ENCODE data around the gene CCDC184. TPM values are rescaled to one million over a fixed set of nuclear protein-coding genes. Genes with fewer than 3 reads are reported as not detected.

Gene CCDC184
- total and polyA plus RNA-seq, 11 donors: 0.25 to 1.5 (median 0.65) TPM

DNA sequence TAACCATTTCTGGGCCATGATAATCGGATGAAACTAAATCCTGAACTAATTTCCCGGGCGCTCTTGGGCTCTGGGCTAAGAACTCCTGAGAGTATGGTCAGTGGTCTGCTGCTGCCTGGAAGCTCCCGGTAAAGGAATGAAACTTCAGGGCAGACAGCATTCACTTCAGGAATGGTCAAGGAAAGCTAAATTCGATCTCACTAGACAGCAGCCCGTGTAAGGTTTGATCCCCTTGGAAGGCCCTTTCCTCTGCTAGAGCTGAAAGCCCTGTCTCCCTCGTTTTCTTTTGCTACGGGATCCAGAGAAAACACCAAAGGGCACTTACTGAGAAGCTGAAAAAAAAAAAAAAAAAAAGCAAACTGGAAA lies 26.8 kb upstream of the CCDC184 start:
- TF ChIP-seq, protein P1, sequence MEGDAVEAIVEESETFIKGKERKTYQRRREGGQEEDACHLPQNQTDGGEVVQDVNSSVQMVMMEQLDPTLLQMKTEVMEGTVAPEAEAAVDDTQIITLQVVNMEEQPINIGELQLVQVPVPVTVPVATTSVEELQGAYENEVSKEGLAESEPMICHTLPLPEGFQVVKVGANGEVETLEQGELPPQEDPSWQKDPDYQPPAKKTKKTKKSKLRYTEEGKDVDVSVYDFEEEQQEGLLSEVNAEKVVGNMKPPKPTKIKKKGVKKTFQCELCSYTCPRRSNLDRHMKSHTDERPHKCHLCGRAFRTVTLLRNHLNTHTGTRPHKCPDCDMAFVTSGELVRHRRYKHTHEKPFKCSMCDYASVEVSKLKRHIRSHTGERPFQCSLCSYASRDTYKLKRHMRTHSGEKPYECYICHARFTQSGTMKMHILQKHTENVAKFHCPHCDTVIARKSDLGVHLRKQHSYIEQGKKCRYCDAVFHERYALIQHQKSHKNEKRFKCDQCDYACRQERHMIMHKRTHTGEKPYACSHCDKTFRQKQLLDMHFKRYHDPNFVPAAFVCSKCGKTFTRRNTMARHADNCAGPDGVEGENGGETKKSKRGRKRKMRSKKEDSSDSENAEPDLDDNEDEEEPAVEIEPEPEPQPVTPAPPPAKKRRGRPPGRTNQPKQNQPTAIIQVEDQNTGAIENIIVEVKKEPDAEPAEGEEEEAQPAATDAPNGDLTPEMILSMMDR (IDR thresholded peaks at IDR 0.05): no peak
- no peak for TF ChIP-seq POLR2A (IDR thresholded peaks at IDR 0.05)
- H3K36me3 ChIP-seq: peaks cover 0 to 32% (median 23%) of the 10 kb centered on the region in 9 donors
- H3K9me3 ChIP-seq: no peaks in the 10 kb centered on the region
- intact Hi-C loops (cut with DNase I): loop anchor here (1.0 to 10.0 kb wide), 8 partner anchors 34 to 194 kb away; partner anchors contain the start of genes SENP1 (in 9 of the 10), TMEM106C (in 2 of the 10) and PFKM (in 1 of the 10)
- H3K27ac ChIP-seq: peak overlapping the region; percentile 71 to 94 (median 88)
- 26 to 31% (median 28%) methylated on average over 8 of the region's 8 CpGs for WGBS, 4 donors
- peak overlapping the region; percentile 55 to 99 (median 84) for H3K4me3 ChIP-seq
- H3K4me1 ChIP-seq: peaks cover 0 to 52% (median 19%) of the 10 kb centered on the region in 12 donors
- DNase-seq (no peak), ATAC-seq (no peak)
- H3K27me3 ChIP-seq: no peaks in the 10 kb centered on the region

DNA sequence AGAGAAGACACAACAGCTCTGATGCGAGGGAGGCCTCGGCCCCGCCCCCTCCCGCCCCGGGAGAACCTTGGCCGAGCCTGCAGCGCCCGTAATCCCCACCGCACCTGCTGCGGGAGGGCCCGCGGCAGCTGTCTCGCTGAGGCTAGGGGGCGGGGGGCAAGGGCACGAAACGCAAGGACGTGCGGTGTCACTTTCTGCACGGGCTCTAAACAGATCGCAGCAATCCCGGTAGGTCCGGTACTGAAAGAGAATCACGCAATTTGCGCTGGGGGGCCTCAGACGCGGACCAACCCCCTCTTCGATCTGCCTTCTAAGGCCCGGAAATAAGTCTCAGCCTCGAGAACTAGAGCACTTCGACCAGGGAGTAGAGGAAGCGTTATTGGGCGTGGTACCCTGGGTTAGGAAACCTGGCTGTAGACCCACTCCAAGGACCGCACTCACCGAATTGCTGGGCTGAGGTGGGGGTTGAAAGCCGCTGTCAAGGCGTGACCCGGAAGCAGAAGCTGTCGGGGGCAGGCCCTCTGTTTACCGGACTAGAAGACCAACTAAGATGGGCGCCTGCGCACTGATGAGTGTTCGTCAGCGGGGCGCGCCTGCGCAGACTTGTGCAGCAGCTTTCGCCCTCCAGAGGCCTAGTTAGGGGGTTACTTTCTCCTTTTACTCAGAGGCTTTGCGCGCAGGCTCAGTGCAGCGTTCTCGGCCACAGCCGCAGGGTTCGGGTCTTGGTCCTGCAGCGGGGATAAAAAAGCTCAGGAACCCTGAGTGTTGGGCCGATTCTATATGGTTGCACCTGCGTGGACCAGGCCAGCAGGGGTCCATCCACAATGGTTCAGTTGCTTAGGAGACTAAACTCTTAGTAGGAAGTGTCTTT lies 26.2 kb upstream of the CCDC184 start, which contains the start of gene ASB8:
TSS of gene ASB8 (minus strand) at position 498 of the 871 bp plus-strand sequence. CDS start 4,019 bp downstream, outside the sequence.
- WGBS, 4 donors: 0% methylated on average over 47 to 56 of the region's 56 CpGs
- ATAC-seq (peak; percentile 97 to 98 (median 98)), DNase-seq (peak; percentile 99 to 100 (median 99))
- H3K36me3 ChIP-seq: peaks cover 0 to 26% (median 16%) of the 10 kb centered on the region in 9 donors
- no peaks in the 10 kb centered on the region for H3K27me3 ChIP-seq
- H3K27ac ChIP-seq: peak within 1 kb of the TSS; percentile 71 to 94 (median 88)
- no peaks in the 10 kb centered on the region for H3K9me3 ChIP-seq
- H3K4me1 ChIP-seq: peaks cover 0 to 51% (median 19%) of the 10 kb centered on the region in 12 donors
- TF ChIP-seq, protein P1 (IDR thresholded peaks at IDR 0.05): peak; percentile 28 to 77 (median 52)
- TF ChIP-seq POLR2A (IDR thresholded peaks at IDR 0.05): peak in 1 of 2 donors; percentile 66
- intact Hi-C loops (cut with DNase I): loop anchor here (1.0 to 10.0 kb wide), 8 partner anchors 35 to 195 kb away; partner anchors contain the start of genes SENP1 (in 9 of the 10), TMEM106C (in 2 of the 10) and PFKM (in 1 of the 10)
- H3K4me3 ChIP-seq: peak within 1 kb of the TSS; percentile 55 to 99 (median 84)

DNA sequence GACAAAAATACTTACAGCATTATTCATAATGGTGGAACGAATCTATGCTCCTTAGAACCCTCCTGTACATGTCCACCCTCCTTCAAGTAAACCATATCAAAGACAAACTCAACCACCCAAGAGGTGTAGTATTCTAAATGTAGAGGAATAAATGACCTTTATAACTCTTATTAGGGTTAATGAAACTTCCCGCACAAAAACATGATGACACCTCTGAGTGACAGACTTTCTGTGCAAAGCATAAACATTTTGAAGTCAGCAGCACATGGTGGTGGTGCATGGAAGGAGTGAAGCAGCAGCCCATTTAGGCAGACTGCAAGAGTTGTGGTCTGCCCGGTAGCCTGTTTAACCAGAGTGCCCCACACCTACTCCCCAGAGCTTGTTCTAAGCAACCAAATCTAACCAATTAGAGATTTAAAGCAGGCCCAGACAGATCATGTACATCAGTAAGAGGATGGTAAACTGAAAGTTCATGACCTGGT lies 25.5 kb upstream of the CCDC184 start:
- TF ChIP-seq, protein P1 (IDR thresholded peaks at IDR 0.05): no peak
- TF ChIP-seq POLR2A (IDR thresholded peaks at IDR 0.05): no peak
- intact Hi-C loops (cut with DNase I): loop anchor here (1.0 to 10.0 kb wide), 9 partner anchors 25 to 196 kb away; partner anchors contain the start of genes SENP1 (in 9 of the 10), TMEM106C (in 2 of the 10), CCDC184 (in 1 of the 10) and PFKM (in 1 of the 10)
- Histone ChIP-seq H3K4me3 (peak overlapping the region in 11 of 12 donors; percentile 55 to 99 (median 82)), H3K36me3 (peaks cover 0 to 19% (median 10%) of the 10 kb centered on the region in 9 donors), H3K27ac (peak overlapping the region in 11 of 12 donors; percentile 71 to 94 (median 88)), H3K27me3 (no peaks in the 10 kb centered on the region), H3K4me1 (peaks cover 0 to 45% (median 16%) of the 10 kb centered on the region in 12 donors), H3K9me3 (no peaks in the 10 kb centered on the region)
- no peak for ATAC-seq
- no peak for DNase-seq
- WGBS, 4 donors: 66 to 74% (median 68%) methylated on average over 3 of the region's 3 CpGs
